Thyroid gland (tissue), 4 donors: ENCODE results near the gene KRTAP22-2.

Experiments
- POLR2A ChIP-seq, 2 donors: fragments of 450-650 bp; IDR thresholded peaks; one replicate each; pipeline ENCODE4 v1.6.1; 2017; ENCODE audit warnings: antibody characterized with exemption in 2 of 2, mild to moderate bottlenecking in 2 of 2, moderate library complexity in 1 of 2
- TF ChIP-seq, protein P1 (sequence below), 6 experiments: fragments of 200-600 bp in 3 of 6; fragments of 450-650 bp in 3 of 6; sonication (generic) in 3 of 6; IDR thresholded peaks; one replicate each; pipeline ENCODE4 v1.5.1; 2016 to 2019; ENCODE audit warnings: antibody characterized with exemption in 6 of 6, mild to moderate bottlenecking in 2 of 6, inconsistent platforms in 1 of 6, moderate library complexity in 1 of 6

DNA sequence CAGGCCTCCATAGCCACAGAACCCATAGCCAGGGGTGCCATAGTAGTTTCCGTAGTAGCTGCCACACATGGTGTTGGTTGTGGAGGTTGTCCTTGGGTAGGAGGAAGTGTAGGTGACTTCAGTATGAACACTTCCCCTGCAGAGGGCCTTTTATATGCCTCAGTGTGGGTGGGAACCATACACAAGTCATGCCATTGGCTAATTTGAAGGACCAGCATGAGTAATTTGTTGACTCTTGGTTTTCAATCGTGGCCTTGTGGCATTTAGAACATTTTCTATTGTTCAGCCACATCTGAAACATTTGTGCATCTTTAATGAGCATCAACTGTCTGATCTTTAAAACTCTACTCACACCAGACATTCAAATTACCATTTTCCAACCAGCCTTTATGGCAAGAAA, 23.6 kb upstream of the KRTAP22-2 start, which contains the start of gene KRTAP6-1:
- TF ChIP-seq, protein P1, sequence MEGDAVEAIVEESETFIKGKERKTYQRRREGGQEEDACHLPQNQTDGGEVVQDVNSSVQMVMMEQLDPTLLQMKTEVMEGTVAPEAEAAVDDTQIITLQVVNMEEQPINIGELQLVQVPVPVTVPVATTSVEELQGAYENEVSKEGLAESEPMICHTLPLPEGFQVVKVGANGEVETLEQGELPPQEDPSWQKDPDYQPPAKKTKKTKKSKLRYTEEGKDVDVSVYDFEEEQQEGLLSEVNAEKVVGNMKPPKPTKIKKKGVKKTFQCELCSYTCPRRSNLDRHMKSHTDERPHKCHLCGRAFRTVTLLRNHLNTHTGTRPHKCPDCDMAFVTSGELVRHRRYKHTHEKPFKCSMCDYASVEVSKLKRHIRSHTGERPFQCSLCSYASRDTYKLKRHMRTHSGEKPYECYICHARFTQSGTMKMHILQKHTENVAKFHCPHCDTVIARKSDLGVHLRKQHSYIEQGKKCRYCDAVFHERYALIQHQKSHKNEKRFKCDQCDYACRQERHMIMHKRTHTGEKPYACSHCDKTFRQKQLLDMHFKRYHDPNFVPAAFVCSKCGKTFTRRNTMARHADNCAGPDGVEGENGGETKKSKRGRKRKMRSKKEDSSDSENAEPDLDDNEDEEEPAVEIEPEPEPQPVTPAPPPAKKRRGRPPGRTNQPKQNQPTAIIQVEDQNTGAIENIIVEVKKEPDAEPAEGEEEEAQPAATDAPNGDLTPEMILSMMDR (IDR thresholded peaks at IDR 0.05): no peak
- no peak for TF ChIP-seq POLR2A (IDR thresholded peaks at IDR 0.05)
